Measurements from ENCODE around the gene CABP4. TPM values are rescaled to one million over a fixed set of nuclear protein-coding genes. Genes with fewer than 3 reads are reported as not detected.

Gene CABP4
- total RNA-seq, 1 donor from 2014 or later, result 4.0 TPM

- no peak overlapping the region for H3K4me3 ChIP-seq
- H3K27ac ChIP-seq, result no peak overlapping the region
- ATAC-seq (no peak), DNase-seq (no peak)
- no peaks in the 10 kb centered on the region for H3K36me3 ChIP-seq
- peaks cover 12% of the 10 kb centered on the region for H3K4me1 ChIP-seq
- no peak for TF ChIP-seq CTCF (IDR thresholded peaks at IDR 0.05)
- H3K27me3 ChIP-seq (ENCODE audit: low read depth), result no peaks in the 10 kb centered on the region
- H3K9me3 ChIP-seq, result no peaks in the 10 kb centered on the region
- intact Hi-C loops (cut with DNase I), result no loop called here
Observed at GRCh38 chr11:67453816-67454732, 1.1 kb upstream of the CABP4 start.

- Histone ChIP-seq H3K4me1 (peaks cover 6% of the 10 kb centered on the region), H3K27me3 (ENCODE audit: low read depth) (no peaks in the 10 kb centered on the region), H3K4me3 (no peak overlapping the region), H3K9me3 (no peaks in the 10 kb centered on the region), H3K27ac (no peak overlapping the region), H3K36me3 (no peaks in the 10 kb centered on the region)
- peak; percentile 42 for DNase-seq
- intact Hi-C loops (cut with DNase I), result no loop called here
- ATAC-seq, result no peak
- TF ChIP-seq CTCF (IDR thresholded peaks at IDR 0.05), result no peak
Observed at GRCh38 chr11:67456068-67456705, 1.0 kb downstream of the CABP4 start.

- no peaks in the 10 kb centered on the region for H3K27me3 ChIP-seq (ENCODE audit: low read depth)
- no peaks in the 10 kb centered on the region for H3K36me3 ChIP-seq
- no peak for ATAC-seq
- DNase-seq, result no peak
- H3K4me1 ChIP-seq, result peaks cover 3% of the 10 kb centered on the region
- H3K27ac ChIP-seq, result no peak overlapping the region
- intact Hi-C loops (cut with DNase I), result no loop called here
- no peak overlapping the region for H3K4me3 ChIP-seq
- H3K9me3 ChIP-seq, result no peaks in the 10 kb centered on the region
- TF ChIP-seq CTCF (IDR thresholded peaks at IDR 0.05), result no peak
Observed at GRCh38 chr11:67457453-67457852, 2.3 kb downstream of the CABP4 start.

GRCh38 chr11:67458266-67458665 lies 3.1 kb downstream of the CABP4 start:
- H3K36me3 ChIP-seq, result no peaks in the 10 kb centered on the region
- DNase-seq, result no peak
- ATAC-seq, result no peak
- no peak for TF ChIP-seq CTCF (IDR thresholded peaks at IDR 0.05)
- H3K9me3 ChIP-seq, result no peaks in the 10 kb centered on the region
- no peaks in the 10 kb centered on the region for H3K4me1 ChIP-seq
- intact Hi-C loops (cut with DNase I), result no loop called here
- no peaks in the 10 kb centered on the region for H3K27me3 ChIP-seq (ENCODE audit: low read depth)
- no peak overlapping the region for H3K27ac ChIP-seq
- H3K4me3 ChIP-seq, result no peak overlapping the region

GRCh38 chr11:67463186-67463585 lies 8.0 kb downstream of the CABP4 start:
- DNase-seq (no peak), ATAC-seq (no peak)
- H3K4me3 ChIP-seq, result no peak overlapping the region
- H3K4me1 ChIP-seq, result peaks cover 38% of the 10 kb centered on the region
- H3K9me3 ChIP-seq, result no peaks in the 10 kb centered on the region
- intact Hi-C loops (cut with DNase I), result no loop called here
- H3K27me3 ChIP-seq (ENCODE audit: low read depth), result no peaks in the 10 kb centered on the region
- H3K27ac ChIP-seq, result peak overlapping the region; percentile 93
- no peak for TF ChIP-seq CTCF (IDR thresholded peaks at IDR 0.05)
- H3K36me3 ChIP-seq, result peaks cover 6% of the 10 kb centered on the region
